ENCODE measurements around the gene CEP250.

The CEP250 gene

DNA sequence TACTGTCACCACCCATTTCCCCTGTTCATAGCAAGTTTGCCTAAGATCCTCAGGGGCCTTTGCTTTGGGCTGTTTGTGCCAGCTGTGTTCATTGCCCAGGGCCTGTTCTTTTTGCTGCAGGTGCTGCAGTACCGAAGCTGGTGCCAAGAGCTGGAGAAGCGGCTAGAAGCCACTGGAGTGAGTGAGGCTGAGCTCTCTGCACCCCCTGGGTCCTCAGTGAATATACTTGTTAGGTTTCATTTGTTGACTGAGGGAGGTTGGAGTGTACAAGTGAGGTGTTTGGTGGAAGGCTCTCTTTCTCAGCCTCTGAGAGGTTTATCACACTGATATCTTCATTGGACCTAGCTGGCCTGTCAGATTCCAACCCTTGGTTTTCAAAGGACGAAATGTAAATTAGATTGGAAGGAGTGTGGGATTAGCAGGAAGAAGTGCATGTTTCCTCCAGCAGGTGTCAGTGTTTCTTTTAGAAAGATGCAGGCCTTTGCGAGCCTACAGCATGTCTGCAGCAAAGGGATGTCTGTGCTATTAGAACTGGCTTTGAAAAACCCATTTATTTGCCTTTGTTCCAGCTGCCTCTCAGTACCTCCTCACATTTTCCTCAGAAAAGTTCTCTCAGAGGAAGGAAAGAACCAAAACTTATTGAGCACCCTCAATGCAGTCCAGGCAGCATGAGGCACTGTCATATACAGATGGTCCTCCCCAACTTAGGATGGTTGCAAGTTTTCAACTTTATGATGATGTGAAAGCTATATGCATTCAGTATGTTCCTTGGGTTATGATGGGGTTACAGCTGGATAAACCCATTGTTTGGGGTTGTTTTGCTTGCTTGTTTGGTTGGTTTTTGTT is 8.3 kb downstream of the CEP250 start (continued):
- TF ChIP-seq, protein P1, sequence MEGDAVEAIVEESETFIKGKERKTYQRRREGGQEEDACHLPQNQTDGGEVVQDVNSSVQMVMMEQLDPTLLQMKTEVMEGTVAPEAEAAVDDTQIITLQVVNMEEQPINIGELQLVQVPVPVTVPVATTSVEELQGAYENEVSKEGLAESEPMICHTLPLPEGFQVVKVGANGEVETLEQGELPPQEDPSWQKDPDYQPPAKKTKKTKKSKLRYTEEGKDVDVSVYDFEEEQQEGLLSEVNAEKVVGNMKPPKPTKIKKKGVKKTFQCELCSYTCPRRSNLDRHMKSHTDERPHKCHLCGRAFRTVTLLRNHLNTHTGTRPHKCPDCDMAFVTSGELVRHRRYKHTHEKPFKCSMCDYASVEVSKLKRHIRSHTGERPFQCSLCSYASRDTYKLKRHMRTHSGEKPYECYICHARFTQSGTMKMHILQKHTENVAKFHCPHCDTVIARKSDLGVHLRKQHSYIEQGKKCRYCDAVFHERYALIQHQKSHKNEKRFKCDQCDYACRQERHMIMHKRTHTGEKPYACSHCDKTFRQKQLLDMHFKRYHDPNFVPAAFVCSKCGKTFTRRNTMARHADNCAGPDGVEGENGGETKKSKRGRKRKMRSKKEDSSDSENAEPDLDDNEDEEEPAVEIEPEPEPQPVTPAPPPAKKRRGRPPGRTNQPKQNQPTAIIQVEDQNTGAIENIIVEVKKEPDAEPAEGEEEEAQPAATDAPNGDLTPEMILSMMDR (tag by site-specific recombination; IDR thresholded peaks at IDR 0.05): peak; percentile 77
- TF ChIP-seq, protein P2, sequence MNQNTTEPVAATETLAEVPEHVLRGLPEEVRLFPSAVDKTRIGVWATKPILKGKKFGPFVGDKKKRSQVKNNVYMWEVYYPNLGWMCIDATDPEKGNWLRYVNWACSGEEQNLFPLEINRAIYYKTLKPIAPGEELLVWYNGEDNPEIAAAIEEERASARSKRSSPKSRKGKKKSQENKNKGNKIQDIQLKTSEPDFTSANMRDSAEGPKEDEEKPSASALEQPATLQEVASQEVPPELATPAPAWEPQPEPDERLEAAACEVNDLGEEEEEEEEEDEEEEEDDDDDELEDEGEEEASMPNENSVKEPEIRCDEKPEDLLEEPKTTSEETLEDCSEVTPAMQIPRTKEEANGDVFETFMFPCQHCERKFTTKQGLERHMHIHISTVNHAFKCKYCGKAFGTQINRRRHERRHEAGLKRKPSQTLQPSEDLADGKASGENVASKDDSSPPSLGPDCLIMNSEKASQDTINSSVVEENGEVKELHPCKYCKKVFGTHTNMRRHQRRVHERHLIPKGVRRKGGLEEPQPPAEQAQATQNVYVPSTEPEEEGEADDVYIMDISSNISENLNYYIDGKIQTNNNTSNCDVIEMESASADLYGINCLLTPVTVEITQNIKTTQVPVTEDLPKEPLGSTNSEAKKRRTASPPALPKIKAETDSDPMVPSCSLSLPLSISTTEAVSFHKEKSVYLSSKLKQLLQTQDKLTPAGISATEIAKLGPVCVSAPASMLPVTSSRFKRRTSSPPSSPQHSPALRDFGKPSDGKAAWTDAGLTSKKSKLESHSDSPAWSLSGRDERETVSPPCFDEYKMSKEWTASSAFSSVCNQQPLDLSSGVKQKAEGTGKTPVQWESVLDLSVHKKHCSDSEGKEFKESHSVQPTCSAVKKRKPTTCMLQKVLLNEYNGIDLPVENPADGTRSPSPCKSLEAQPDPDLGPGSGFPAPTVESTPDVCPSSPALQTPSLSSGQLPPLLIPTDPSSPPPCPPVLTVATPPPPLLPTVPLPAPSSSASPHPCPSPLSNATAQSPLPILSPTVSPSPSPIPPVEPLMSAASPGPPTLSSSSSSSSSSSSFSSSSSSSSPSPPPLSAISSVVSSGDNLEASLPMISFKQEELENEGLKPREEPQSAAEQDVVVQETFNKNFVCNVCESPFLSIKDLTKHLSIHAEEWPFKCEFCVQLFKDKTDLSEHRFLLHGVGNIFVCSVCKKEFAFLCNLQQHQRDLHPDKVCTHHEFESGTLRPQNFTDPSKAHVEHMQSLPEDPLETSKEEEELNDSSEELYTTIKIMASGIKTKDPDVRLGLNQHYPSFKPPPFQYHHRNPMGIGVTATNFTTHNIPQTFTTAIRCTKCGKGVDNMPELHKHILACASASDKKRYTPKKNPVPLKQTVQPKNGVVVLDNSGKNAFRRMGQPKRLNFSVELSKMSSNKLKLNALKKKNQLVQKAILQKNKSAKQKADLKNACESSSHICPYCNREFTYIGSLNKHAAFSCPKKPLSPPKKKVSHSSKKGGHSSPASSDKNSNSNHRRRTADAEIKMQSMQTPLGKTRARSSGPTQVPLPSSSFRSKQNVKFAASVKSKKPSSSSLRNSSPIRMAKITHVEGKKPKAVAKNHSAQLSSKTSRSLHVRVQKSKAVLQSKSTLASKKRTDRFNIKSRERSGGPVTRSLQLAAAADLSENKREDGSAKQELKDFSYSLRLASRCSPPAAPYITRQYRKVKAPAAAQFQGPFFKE (tag by site-specific recombination; IDR thresholded peaks at IDR 0.05; ENCODE audit: borderline replicate concordance): no peak
- TF ChIP-seq, protein P3, sequence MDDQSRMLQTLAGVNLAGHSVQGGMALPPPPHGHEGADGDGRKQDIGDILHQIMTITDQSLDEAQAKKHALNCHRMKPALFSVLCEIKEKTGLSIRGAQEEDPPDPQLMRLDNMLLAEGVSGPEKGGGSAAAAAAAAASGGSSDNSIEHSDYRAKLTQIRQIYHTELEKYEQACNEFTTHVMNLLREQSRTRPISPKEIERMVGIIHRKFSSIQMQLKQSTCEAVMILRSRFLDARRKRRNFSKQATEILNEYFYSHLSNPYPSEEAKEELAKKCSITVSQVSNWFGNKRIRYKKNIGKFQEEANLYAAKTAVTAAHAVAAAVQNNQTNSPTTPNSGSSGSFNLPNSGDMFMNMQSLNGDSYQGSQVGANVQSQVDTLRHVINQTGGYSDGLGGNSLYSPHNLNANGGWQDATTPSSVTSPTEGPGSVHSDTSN (CRISPR knock-in tag; IDR thresholded peaks at IDR 0.05): no peak
- TF ChIP-seq ZNF223 (tag by site-specific recombination; IDR thresholded peaks at IDR 0.05): no peak
- no peak for TF ChIP-seq ZNF23 (tag by site-specific recombination; IDR thresholded peaks at IDR 0.05; ENCODE audit: borderline replicate concordance)

DNA sequence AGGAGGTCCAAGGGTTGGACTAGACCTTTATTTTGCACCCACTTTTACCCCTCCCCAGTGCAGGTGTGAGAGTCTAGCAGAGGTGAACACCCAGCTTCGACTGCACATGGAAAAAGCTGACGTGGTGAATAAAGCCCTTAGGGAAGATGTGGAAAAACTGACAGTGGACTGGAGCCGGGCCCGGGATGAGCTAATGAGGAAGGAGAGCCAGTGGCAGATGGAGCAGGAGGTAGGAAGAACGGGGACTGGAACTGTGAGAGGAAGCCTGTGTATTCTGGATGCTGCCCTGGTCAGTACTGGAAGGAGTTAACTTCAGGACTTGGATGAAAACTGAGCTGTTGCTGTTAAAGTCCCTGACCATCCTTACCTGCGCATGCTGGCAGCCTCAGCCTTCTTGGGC is 10.6 kb downstream of the CEP250 start:
- Histone ChIP-seq H3K9me3 (ENCODE audit: control insufficient read depth, insufficient read depth, low read depth, low read length) (no peaks in the 10 kb centered on the region), H3K4me3 (ENCODE audit: low read depth, low read length) (no peak overlapping the region), H3K27ac (ENCODE audit: extremely low read depth, low read depth, low read length) (no peak overlapping the region), H3K36me3 (ENCODE audit: control insufficient read depth in 2 of 2, insufficient read depth in 1 of 2, low read length in 2 of 2) (peaks cover 56 to 96% of the 10 kb centered on the region in 2 experiments), H3K4me1 (ENCODE audit: control insufficient read depth, insufficient read depth, low read length) (peaks cover 5% of the 10 kb centered on the region; the same call in 1 of the 2 replicates)
- CTCF ChIA-PET: interaction anchor here (0.6 to 1.2 kb wide), 3 partner anchors 46 to 1359 kb away, joined by 3 read pairs; no protein-coding TSS in a partner anchor
- POLR2A ChIA-PET: interaction anchor here (1.6 kb wide), 1 partner anchor 11 kb away, joined by 6 read pairs; the partner anchor contains the start of gene CEP250
- TF ChIP-seq ZNF529 (tag by site-specific recombination; IDR thresholded peaks at IDR 0.05; ENCODE audit: insufficient replicate concordance): no peak
- TF ChIP-seq, protein P1 (tag by site-specific recombination; IDR thresholded peaks at IDR 0.05): no peak
- no peak for TF ChIP-seq ZNF48 (tag by site-specific recombination; IDR thresholded peaks at IDR 0.05)
- TF ChIP-seq, protein P4, sequence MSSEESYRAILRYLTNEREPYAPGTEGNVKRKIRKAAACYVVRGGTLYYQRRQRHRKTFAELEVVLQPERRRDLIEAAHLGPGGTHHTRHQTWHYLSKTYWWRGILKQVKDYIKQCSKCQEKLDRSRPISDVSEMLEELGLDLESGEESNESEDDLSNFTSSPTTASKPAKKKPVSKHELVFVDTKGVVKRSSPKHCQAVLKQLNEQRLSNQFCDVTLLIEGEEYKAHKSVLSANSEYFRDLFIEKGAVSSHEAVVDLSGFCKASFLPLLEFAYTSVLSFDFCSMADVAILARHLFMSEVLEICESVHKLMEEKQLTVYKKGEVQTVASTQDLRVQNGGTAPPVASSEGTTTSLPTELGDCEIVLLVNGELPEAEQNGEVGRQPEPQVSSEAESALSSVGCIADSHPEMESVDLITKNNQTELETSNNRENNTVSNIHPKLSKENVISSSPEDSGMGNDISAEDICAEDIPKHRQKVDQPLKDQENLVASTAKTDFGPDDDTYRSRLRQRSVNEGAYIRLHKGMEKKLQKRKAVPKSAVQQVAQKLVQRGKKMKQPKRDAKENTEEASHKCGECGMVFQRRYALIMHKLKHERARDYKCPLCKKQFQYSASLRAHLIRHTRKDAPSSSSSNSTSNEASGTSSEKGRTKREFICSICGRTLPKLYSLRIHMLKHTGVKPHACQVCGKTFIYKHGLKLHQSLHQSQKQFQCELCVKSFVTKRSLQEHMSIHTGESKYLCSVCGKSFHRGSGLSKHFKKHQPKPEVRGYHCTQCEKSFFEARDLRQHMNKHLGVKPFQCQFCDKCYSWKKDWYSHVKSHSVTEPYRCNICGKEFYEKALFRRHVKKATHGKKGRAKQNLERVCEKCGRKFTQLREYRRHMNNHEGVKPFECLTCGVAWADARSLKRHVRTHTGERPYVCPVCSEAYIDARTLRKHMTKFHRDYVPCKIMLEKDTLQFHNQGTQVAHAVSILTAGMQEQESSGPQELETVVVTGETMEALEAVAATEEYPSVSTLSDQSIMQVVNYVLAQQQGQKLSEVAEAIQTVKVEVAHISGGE (tag by site-specific recombination; conservative IDR thresholded peaks at IDR 0.05; ENCODE audit: low read depth): no peak
- no peak for TF ChIP-seq OSR2 (tag by site-specific recombination; IDR thresholded peaks at IDR 0.05)
- no peak for TF ChIP-seq ZNF610 (tag by site-specific recombination; IDR thresholded peaks at IDR 0.05; ENCODE audit: borderline replicate concordance)
- no peak for TF ChIP-seq ZNF10 (tag by site-specific recombination; IDR thresholded peaks at IDR 0.05)

All from HEK293 (cell line).